ENCODE measurements around the gene MEGF11. TPM values are rescaled to one million over a fixed set of nuclear protein-coding genes. Genes with fewer than 3 reads are reported as not detected.

MEGF11 gene
- total RNA-seq, 1 experiment from 2014 or later, result 2.3 TPM

- no peaks in the 10 kb centered on the region for H3K4me1 ChIP-seq (ENCODE audit: control insufficient read depth in 1 of 2, insufficient read depth in 2 of 2, low read length in 2 of 2)
- no peak for DNase-seq (ENCODE audit: low read depth, low spot score)
- no peaks in the 10 kb centered on the region for H3K9me2 ChIP-seq (ENCODE audit: insufficient read depth)
- H3K9ac ChIP-seq (ENCODE audit: low read length), result no peak overlapping the region
- BruUV-seq (replicated peaks), result no TSS peak
- H3K9me3 ChIP-seq (ENCODE audit: control insufficient read depth in 1 of 2, insufficient read depth in 1 of 2, low read depth in 1 of 2, low read length in 2 of 2), result no peaks in the 10 kb centered on the region
- intact Hi-C loops (cut with micrococcal nuclease), result no loop called here
- no peak overlapping the region for H2AFZ ChIP-seq (ENCODE audit: low read depth, low read length, poor library complexity, severe bottlenecking)
- TF ChIP-seq CEBPB (IDR thresholded peaks at IDR 0.05; ENCODE audit: low read depth) (no peak), TCF7L2 (IDR thresholded peaks at IDR 0.05; ENCODE audit: borderline replicate concordance, extremely low read depth, insufficient read depth, insufficient read length) (no peak)
- no peaks in the 10 kb centered on the region for H3K79me2 ChIP-seq (ENCODE audit: insufficient read depth, low read length)
- ATAC-seq, result no peak
- peaks cover 6% of the 10 kb centered on the region; the same call in 1 of the 2 replicates for H3K27me3 ChIP-seq (ENCODE audit: insufficient read depth, low read length)
- H3K36me3 ChIP-seq (ENCODE audit: control insufficient read depth in 1 of 2, insufficient read depth in 2 of 2, low read length in 2 of 2), result no peaks in the 10 kb centered on the region
- RAD21 ChIA-PET (ENCODE audit: low non-redundant PET in 1 of 2, low total read pairs in 2 of 2, uncharacterized antibody in 2 of 2, unreplicated experiment in 2 of 2), result no interaction called here
- CTCF ChIA-PET, result no interaction called here
- no peaks in the 10 kb centered on the region for H4K20me1 ChIP-seq (ENCODE audit: insufficient read depth)
- no peak overlapping the region for H3K4me2 ChIP-seq (ENCODE audit: low read length)
- H3K27ac ChIP-seq (ENCODE audit: low read depth, low read length), result no peak overlapping the region
- POLR2A ChIA-PET, result no interaction called here
- H3K4me3 ChIP-seq (replicated peaks in 1 of 2; ENCODE audit: low read depth in 1 of 2, low read length in 2 of 2), result no peak overlapping the region
Measured at GRCh38 chr15:66126031-66126441, 127.5 kb downstream of the MEGF11 start.

DNA sequence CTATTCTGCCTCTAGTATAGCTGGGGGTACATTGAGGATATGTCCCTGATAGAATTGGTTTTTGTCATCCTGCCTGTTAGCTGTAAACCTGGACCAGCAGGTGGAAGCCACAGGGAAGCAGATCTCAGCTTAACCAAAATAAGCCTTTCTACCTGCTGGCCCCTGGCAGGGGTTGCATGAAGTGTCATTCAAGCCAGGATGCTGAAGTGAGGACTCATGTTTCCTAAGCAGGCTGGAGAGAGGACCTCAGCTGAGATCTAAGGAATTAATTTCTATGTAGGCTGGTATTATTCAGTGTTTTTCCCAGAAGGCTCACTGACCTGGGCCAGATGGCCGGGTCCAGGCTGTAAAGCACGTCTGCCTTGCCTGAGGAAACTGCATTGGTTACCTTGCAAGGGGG lies 128.9 kb downstream of the MEGF11 start:
- peaks cover 6% of the 10 kb centered on the region; the same call in 1 of the 2 replicates for H3K27me3 ChIP-seq (ENCODE audit: insufficient read depth, low read length)
- no peaks in the 10 kb centered on the region for H3K9me3 ChIP-seq (ENCODE audit: control insufficient read depth in 1 of 2, insufficient read depth in 1 of 2, low read depth in 1 of 2, low read length in 2 of 2)
- no peaks in the 10 kb centered on the region for H4K20me1 ChIP-seq (ENCODE audit: insufficient read depth)
- no peak for DNase-seq (ENCODE audit: low read depth, low spot score)
- H3K4me2 ChIP-seq (ENCODE audit: low read length), result no peak overlapping the region
- no peaks in the 10 kb centered on the region for H3K79me2 ChIP-seq (ENCODE audit: insufficient read depth, low read length)
- H3K9me2 ChIP-seq (ENCODE audit: insufficient read depth), result no peaks in the 10 kb centered on the region
- ChIA-PET RAD21 (ENCODE audit: low non-redundant PET in 1 of 2, low total read pairs in 2 of 2, uncharacterized antibody in 2 of 2, unreplicated experiment in 2 of 2) (no interaction called here), POLR2A (no interaction called here), CTCF (no interaction called here)
- no peak overlapping the region for H3K4me3 ChIP-seq (replicated peaks in 1 of 2; ENCODE audit: low read depth in 1 of 2, low read length in 2 of 2)
- no peak overlapping the region for H3K9ac ChIP-seq (ENCODE audit: low read length)
- intact Hi-C loops (cut with micrococcal nuclease), result no loop called here
- no peaks in the 10 kb centered on the region for H3K36me3 ChIP-seq (ENCODE audit: control insufficient read depth in 1 of 2, insufficient read depth in 2 of 2, low read length in 2 of 2)
- TF ChIP-seq POLR2A (IDR thresholded peaks at IDR 0.05; ENCODE audit: borderline replicate concordance, extremely low read depth, insufficient read depth, insufficient read length) (no peak), JUND (IDR thresholded peaks at IDR 0.05) (no peak), SRF (IDR thresholded peaks at IDR 0.05; ENCODE audit: low read depth) (no peak), CEBPB (IDR thresholded peaks at IDR 0.05; ENCODE audit: low read depth) (no peak), ZNF274 (IDR thresholded peaks at IDR 0.05; ENCODE audit: low read depth, low read length) (no peak), ZBTB33 (IDR thresholded peaks at IDR 0.05; ENCODE audit: extremely low read depth, insufficient replicate concordance, low read length) (no peak), EGR1 (IDR thresholded peaks at IDR 0.05; ENCODE audit: low read depth) (no peak), POLR2AphosphoS5 (IDR thresholded peaks at IDR 0.05; ENCODE audit: low read depth, low read length) (no peak), ZFX (IDR thresholded peaks at IDR 0.05) (no peak)
- TF ChIP-seq, protein P1, sequence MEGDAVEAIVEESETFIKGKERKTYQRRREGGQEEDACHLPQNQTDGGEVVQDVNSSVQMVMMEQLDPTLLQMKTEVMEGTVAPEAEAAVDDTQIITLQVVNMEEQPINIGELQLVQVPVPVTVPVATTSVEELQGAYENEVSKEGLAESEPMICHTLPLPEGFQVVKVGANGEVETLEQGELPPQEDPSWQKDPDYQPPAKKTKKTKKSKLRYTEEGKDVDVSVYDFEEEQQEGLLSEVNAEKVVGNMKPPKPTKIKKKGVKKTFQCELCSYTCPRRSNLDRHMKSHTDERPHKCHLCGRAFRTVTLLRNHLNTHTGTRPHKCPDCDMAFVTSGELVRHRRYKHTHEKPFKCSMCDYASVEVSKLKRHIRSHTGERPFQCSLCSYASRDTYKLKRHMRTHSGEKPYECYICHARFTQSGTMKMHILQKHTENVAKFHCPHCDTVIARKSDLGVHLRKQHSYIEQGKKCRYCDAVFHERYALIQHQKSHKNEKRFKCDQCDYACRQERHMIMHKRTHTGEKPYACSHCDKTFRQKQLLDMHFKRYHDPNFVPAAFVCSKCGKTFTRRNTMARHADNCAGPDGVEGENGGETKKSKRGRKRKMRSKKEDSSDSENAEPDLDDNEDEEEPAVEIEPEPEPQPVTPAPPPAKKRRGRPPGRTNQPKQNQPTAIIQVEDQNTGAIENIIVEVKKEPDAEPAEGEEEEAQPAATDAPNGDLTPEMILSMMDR (IDR thresholded peaks at IDR 0.05 in 2 of 3, conservative IDR thresholded peaks at IDR 0.05 in 1 of 3; ENCODE audit: borderline replicate concordance in 1 of 3, insufficient read depth in 1 of 3, low read depth in 2 of 3, low read length in 2 of 3), result no peak
- TF ChIP-seq, protein P2, sequence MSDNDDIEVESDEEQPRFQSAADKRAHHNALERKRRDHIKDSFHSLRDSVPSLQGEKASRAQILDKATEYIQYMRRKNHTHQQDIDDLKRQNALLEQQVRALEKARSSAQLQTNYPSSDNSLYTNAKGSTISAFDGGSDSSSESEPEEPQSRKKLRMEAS (IDR thresholded peaks at IDR 0.05), result no peak
- TF ChIP-seq, protein P3, sequence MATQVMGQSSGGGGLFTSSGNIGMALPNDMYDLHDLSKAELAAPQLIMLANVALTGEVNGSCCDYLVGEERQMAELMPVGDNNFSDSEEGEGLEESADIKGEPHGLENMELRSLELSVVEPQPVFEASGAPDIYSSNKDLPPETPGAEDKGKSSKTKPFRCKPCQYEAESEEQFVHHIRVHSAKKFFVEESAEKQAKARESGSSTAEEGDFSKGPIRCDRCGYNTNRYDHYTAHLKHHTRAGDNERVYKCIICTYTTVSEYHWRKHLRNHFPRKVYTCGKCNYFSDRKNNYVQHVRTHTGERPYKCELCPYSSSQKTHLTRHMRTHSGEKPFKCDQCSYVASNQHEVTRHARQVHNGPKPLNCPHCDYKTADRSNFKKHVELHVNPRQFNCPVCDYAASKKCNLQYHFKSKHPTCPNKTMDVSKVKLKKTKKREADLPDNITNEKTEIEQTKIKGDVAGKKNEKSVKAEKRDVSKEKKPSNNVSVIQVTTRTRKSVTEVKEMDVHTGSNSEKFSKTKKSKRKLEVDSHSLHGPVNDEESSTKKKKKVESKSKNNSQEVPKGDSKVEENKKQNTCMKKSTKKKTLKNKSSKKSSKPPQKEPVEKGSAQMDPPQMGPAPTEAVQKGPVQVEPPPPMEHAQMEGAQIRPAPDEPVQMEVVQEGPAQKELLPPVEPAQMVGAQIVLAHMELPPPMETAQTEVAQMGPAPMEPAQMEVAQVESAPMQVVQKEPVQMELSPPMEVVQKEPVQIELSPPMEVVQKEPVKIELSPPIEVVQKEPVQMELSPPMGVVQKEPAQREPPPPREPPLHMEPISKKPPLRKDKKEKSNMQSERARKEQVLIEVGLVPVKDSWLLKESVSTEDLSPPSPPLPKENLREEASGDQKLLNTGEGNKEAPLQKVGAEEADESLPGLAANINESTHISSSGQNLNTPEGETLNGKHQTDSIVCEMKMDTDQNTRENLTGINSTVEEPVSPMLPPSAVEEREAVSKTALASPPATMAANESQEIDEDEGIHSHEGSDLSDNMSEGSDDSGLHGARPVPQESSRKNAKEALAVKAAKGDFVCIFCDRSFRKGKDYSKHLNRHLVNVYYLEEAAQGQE (IDR thresholded peaks at IDR 0.05; ENCODE audit: low read depth), result no peak
- H2AFZ ChIP-seq (ENCODE audit: low read depth, low read length, poor library complexity, severe bottlenecking), result no peak overlapping the region
- no peak for ATAC-seq
- no peaks in the 10 kb centered on the region for H3K4me1 ChIP-seq (ENCODE audit: control insufficient read depth in 1 of 2, insufficient read depth in 2 of 2, low read length in 2 of 2)
- no TSS peak for BruUV-seq (replicated peaks)
- H3K27ac ChIP-seq (ENCODE audit: low read depth, low read length), result no peak overlapping the region
